ENCODE results near the gene DNMBP. TPM values are rescaled to one million over a fixed set of nuclear protein-coding genes. Genes with fewer than 3 reads are reported as not detected.

The DNMBP gene
- polyA plus RNA-seq, 2 of the 4 experiments (the other 2 are of a cell fraction) = 13.7 to 20.3 TPM

- CTCF ChIA-PET = interaction anchor here (1.0 to 3.6 kb wide), 4 partner anchors 9 to 127 kb away, joined by 3 to 15 read pairs (median 5); partner anchors contain the start of gene DNMBP
- H3K4me3 ChIP-seq = peak overlapping the region; percentile 32
- peak overlapping the region; percentile 94 for H3K4me2 ChIP-seq
- peak; percentile 76 to 82 for ATAC-seq
- peaks cover 42% of the 10 kb centered on the region for H3K4me1 ChIP-seq
- POLR2A ChIA-PET = interaction anchor here (0.7 to 2.0 kb wide), 2 partner anchors 12 to 88 kb away, joined by 3 to 13 read pairs; no protein-coding TSS in a partner anchor
- no peak for TF ChIP-seq EP300 (IDR thresholded peaks at IDR 0.05)
- TF ChIP-seq, protein P1, sequence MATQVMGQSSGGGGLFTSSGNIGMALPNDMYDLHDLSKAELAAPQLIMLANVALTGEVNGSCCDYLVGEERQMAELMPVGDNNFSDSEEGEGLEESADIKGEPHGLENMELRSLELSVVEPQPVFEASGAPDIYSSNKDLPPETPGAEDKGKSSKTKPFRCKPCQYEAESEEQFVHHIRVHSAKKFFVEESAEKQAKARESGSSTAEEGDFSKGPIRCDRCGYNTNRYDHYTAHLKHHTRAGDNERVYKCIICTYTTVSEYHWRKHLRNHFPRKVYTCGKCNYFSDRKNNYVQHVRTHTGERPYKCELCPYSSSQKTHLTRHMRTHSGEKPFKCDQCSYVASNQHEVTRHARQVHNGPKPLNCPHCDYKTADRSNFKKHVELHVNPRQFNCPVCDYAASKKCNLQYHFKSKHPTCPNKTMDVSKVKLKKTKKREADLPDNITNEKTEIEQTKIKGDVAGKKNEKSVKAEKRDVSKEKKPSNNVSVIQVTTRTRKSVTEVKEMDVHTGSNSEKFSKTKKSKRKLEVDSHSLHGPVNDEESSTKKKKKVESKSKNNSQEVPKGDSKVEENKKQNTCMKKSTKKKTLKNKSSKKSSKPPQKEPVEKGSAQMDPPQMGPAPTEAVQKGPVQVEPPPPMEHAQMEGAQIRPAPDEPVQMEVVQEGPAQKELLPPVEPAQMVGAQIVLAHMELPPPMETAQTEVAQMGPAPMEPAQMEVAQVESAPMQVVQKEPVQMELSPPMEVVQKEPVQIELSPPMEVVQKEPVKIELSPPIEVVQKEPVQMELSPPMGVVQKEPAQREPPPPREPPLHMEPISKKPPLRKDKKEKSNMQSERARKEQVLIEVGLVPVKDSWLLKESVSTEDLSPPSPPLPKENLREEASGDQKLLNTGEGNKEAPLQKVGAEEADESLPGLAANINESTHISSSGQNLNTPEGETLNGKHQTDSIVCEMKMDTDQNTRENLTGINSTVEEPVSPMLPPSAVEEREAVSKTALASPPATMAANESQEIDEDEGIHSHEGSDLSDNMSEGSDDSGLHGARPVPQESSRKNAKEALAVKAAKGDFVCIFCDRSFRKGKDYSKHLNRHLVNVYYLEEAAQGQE (IDR thresholded peaks at IDR 0.05) = no peak
- no peak for TF ChIP-seq CHD2 (IDR thresholded peaks at IDR 0.05; ENCODE audit: low read length, partially characterized antibody)
- no peak for TF ChIP-seq POLR2A (IDR thresholded peaks at IDR 0.05; ENCODE audit: low read length)
- no peak for TF ChIP-seq HOXB13 (CRISPR knock-in tag; IDR thresholded peaks at IDR 0.05; ENCODE audit: low read depth)
- TF ChIP-seq E2F6 (IDR thresholded peaks at IDR 0.05; ENCODE audit: borderline replicate concordance, low read depth) = no peak
- TF ChIP-seq POLR2AphosphoS2 (conservative IDR thresholded peaks at IDR 0.05; ENCODE audit: low read length) = no peak
- TF ChIP-seq PHF8 (IDR thresholded peaks at IDR 0.05; ENCODE audit: borderline replicate concordance, low read depth) = no peak
- TF ChIP-seq MYC (IDR thresholded peaks at IDR 0.05; ENCODE audit: borderline replicate concordance, low read length) = peak; percentile 41; the same call in 1 of the 2 replicates
- peak; percentile 79 for TF ChIP-seq MAX (IDR thresholded peaks at IDR 0.05)
- no peaks in the 10 kb centered on the region for H3K9me3 ChIP-seq
- DNase-seq (ENCODE audit: low read depth in 1 of 2, low spot score in 1 of 2) = peak in 1 of 2 experiments; percentile 56
- peak overlapping the region; percentile 84 to 85 for H3K27ac ChIP-seq
- WGBS (ENCODE audit: missing lambda C conversion rate) = 12% methylated on average over 10 of the region's 10 CpGs
- FAIRE-seq = no peak
These were observed 91.6 kb downstream of the DNMBP start for GRCh38 chr10:99917963-99918825.

GRCh38 chr10:99916776-99917175 is 93.0 kb downstream of the DNMBP start:
- DNase-seq (ENCODE audit: low read depth in 1 of 2, low spot score in 1 of 2) (no peak), ATAC-seq (no peak), FAIRE-seq (no peak)
- ChIA-PET POLR2A (no interaction called here), CTCF (interaction anchor here (1.3 to 1.5 kb wide), 2 partner anchors 61 to 71 kb away, joined by 3 to 4 read pairs; no protein-coding TSS in a partner anchor)
- no peaks in the 10 kb centered on the region for H3K9me3 ChIP-seq
- WGBS (ENCODE audit: missing lambda C conversion rate) = 88% methylated on average over 5 of the region's 5 CpGs
- TF ChIP-seq NPAS2 (CRISPR knock-in tag; IDR thresholded peaks at IDR 0.05; ENCODE audit: borderline replicate concordance) (no peak), RARB (CRISPR knock-in tag; IDR thresholded peaks at IDR 0.05) (no peak), POLR2A (IDR thresholded peaks at IDR 0.05; ENCODE audit: low read length) (no peak), POLR2AphosphoS2 (conservative IDR thresholded peaks at IDR 0.05; ENCODE audit: low read length) (no peak), MAFK (IDR thresholded peaks at IDR 0.05; ENCODE audit: partially characterized antibody) (no peak), MAX (IDR thresholded peaks at IDR 0.05) (no peak), NFE2L2 (conservative IDR thresholded peaks at IDR 0.05; ENCODE audit: low read length) (no peak), HEYL (CRISPR knock-in tag; IDR thresholded peaks at IDR 0.05) (no peak), RNF2 (IDR thresholded peaks at IDR 0.05; ENCODE audit: borderline replicate concordance, low read depth) (no peak), NR3C1 (IDR thresholded peaks at IDR 0.05) (no peak), TP53 (CRISPR knock-in tag; IDR thresholded peaks at IDR 0.05) (no peak), HDAC2 (IDR thresholded peaks at IDR 0.05) (no peak), BHLHE40 (IDR thresholded peaks at IDR 0.05; ENCODE audit: low read depth, low read length) (no peak), MYC (IDR thresholded peaks at IDR 0.05; ENCODE audit: borderline replicate concordance, low read length) (no peak)
- TF ChIP-seq, protein P2, sequence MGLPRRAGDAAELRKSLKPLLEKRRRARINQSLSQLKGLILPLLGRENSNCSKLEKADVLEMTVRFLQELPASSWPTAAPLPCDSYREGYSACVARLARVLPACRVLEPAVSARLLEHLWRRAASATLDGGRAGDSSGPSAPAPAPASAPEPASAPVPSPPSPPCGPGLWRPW (IDR thresholded peaks at IDR 0.05) = no peak
- peak overlapping the region in 1 of 2 experiments; percentile 22; a peak in 2 of 6 replicates for H3K27ac ChIP-seq
- no peak overlapping the region for H3K4me2 ChIP-seq
- H3K4me1 ChIP-seq = peaks cover 32% of the 10 kb centered on the region
- H3K4me3 ChIP-seq = no peak overlapping the region
